Nephron progenitor cell (in vitro differentiated cells): ENCODE data around the gene P4HB.
A peak's percentile ranks its signal among the peaks of the same experiment; 100 is the strongest.

Experiments used
- DNase-seq: peaks from one replicate; pipeline ENCODE4 v3.0.0; 2021
- H3K27ac Mint-ChIP-seq: 2 replicates; pipeline ENCODE4 v1.8.0; 2021; ENCODE audit warnings: mild to moderate bottlenecking, moderate library complexity, mixed read lengths
- H3K27me3 Mint-ChIP-seq: 2 replicates; pipeline ENCODE4 v1.8.0; 2021; ENCODE audit warnings: mild to moderate bottlenecking, low read depth, mixed read lengths; ENCODE audit not compliant: poor library complexity
- H3K36me3 Mint-ChIP-seq: 2 replicates; pipeline ENCODE4 v1.8.0; 2021; ENCODE audit warnings: low read depth, mixed read lengths
- H3K4me1 Mint-ChIP-seq: 2 replicates; pipeline ENCODE4 v1.8.0; 2021; ENCODE audit warnings: mixed read lengths
- H3K4me3 Mint-ChIP-seq: 2 replicates; pipeline ENCODE4 v1.8.0; 2021; ENCODE audit warnings: mild to moderate bottlenecking, moderate library complexity, mixed read lengths
- H3K9me3 Mint-ChIP-seq: 2 replicates; pipeline ENCODE4 v1.8.0; 2021; ENCODE audit warnings: mild to moderate bottlenecking, moderate library complexity, mixed read lengths
- TF ChIP-seq, protein P1 (sequence below): fragments of 200-600 bp; sonication (generic); IDR thresholded peaks from 2 replicates; pipeline ENCODE4 v1.5.0; 2021; ENCODE audit warnings: antibody characterized with exemption

P4HB gene

DNA sequence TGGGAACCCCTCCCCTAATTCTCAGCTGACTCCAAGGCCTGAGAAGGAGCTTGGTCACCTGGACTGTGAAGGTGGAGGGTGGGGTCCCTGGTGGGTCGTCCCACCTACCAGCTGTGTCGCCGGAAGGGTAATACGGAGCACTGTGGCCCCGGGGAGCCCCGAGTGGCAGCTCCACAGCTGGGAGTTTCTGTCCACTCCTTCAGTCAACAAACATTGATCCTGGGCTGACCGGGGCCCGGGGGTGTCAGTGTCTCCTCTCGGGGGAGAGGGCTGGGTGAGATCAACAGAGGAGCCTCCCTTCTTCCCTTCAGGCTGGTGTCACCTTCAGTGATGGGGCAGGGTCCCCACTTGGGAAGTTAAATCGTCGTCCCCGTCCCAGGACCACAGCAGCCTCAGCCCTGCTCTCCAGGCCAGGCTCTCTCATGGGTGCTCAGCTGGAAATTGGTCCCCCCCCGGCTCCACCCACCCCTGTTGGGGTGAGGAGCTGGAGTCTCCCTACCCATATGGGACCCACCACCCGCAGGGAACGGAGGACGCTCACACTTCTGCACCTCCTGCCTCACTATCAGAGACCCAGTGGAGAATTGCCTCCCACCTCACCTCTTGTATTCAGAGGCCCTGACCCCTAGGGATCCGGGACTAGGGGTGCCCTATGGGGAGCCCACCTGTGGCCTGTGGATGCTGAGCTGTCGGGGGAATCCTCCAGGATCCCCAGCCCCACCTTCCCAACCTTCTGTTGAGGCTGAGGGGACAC, 54.5 kb downstream of the P4HB start:
- Mint-ChIP-seq H3K9me3 (peaks cover 5% of the 10 kb centered on the region), H3K27me3 (peaks cover 75% of the 10 kb centered on the region), H3K4me3 (no peak overlapping the region), H3K36me3 (no peaks in the 10 kb centered on the region), H3K27ac (no peak overlapping the region), H3K4me1 (peaks cover 22% of the 10 kb centered on the region)
- TF ChIP-seq, protein P1, sequence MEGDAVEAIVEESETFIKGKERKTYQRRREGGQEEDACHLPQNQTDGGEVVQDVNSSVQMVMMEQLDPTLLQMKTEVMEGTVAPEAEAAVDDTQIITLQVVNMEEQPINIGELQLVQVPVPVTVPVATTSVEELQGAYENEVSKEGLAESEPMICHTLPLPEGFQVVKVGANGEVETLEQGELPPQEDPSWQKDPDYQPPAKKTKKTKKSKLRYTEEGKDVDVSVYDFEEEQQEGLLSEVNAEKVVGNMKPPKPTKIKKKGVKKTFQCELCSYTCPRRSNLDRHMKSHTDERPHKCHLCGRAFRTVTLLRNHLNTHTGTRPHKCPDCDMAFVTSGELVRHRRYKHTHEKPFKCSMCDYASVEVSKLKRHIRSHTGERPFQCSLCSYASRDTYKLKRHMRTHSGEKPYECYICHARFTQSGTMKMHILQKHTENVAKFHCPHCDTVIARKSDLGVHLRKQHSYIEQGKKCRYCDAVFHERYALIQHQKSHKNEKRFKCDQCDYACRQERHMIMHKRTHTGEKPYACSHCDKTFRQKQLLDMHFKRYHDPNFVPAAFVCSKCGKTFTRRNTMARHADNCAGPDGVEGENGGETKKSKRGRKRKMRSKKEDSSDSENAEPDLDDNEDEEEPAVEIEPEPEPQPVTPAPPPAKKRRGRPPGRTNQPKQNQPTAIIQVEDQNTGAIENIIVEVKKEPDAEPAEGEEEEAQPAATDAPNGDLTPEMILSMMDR, result no peak
- no peak for DNase-seq

DNA sequence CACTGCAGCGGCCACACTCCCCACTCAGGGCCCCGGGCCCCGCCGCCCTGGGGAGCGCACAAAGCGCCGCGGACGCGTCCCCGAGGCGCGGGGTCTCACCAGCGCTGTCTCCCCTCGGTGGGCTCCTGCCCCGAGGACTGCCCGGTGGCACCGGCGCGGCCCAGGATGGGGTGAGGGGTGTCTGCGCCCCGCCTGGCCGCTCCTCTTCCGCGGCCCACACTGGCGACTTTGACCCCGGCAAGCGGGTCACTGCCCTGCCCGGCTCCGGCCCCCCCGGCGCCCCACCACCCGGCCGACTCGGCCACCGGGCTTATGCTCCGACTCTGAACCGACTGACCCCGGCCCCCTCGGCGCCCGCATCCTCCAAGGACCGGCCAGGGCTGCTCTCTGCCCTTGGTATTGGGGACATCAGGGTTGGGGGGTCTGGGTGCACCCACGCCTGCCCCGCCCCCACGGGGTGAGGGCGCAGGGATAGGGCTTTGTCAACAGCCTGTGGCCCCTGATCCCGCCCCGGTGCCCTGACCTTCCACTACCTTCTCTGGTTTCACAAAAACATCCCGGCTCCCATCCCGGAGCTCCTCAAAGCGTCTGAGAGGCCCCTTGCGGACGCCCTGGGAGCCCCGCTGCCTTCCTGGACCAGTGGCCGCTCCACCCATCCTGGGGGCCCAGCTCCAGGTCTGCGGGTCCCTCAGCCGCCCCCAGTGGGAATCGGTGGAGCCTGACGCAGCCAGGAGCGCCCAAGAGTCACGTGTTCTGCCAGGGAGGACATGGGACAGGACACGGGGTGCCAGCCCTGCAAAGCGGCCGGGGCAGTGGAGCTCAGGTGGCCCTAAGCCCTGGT, 55.6 kb downstream of the P4HB start:
- Mint-ChIP-seq H3K9me3 (peaks cover 16% of the 10 kb centered on the region), H3K4me1 (peaks cover 22% of the 10 kb centered on the region), H3K27ac (no peak overlapping the region), H3K27me3 (peaks cover 86% of the 10 kb centered on the region), H3K4me3 (peak overlapping the region; percentile 83), H3K36me3 (peaks cover 3% of the 10 kb centered on the region)
- TF ChIP-seq, protein P1, result no peak
- peak; percentile 44 for DNase-seq

DNA sequence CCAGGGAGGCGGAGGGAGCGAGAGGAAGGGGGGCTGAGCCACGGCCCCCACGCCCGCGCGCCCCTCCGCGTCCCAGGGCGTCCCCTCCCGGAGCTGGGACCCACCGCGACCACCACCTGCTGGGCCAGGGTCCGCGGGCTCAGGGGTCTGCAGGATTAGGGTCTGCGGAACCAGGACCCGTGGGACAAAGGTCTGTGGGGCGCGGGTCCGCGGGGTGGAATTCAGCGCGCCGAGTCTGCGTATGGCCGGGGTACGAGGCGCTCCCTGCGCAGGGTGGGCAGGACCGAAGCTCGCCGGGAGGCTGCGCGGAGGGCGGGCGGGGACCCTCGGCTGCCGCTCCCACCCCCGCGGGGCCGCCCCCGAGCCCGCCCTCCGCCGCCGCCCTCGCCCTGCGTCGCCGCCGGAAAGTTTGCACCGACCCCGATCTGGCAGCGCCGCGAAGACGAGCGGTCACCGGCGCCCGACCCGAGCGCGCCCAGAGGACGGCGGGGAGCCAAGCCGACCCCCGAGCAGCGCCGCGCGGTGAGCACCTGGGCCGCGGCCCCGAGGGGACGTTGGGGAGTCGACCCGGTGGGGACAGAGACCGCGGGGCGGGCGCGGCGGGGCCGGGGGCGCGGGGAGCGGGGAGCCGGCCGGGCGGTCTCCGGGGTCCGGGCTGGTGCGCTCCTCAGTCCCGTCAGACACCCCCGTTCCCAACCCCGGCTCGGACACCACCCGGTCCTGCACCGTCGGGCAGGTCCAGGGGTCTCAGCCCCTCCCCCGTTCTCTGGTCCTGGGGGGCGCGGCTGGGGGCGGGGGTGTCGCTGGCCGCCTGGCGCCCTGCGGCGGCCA, 56.4 kb downstream of the P4HB start, which contains the start of gene GCGR:
TSS of gene GCGR (plus strand) at position 423 of the 831 bp plus-strand sequence. CDS start 4,869 bp downstream, outside the sequence.
- Mint-ChIP-seq H3K9me3 (peaks cover 24% of the 10 kb centered on the region), H3K27ac (no peak within 1 kb of the TSS), H3K27me3 (peaks cover 87% of the 10 kb centered on the region), H3K36me3 (peaks cover 12% of the 10 kb centered on the region), H3K4me1 (peaks cover 14% of the 10 kb centered on the region), H3K4me3 (peak within 1 kb of the TSS; percentile 83)
- TF ChIP-seq, protein P1, result no peak
- DNase-seq, result peak; percentile 62

DNA sequence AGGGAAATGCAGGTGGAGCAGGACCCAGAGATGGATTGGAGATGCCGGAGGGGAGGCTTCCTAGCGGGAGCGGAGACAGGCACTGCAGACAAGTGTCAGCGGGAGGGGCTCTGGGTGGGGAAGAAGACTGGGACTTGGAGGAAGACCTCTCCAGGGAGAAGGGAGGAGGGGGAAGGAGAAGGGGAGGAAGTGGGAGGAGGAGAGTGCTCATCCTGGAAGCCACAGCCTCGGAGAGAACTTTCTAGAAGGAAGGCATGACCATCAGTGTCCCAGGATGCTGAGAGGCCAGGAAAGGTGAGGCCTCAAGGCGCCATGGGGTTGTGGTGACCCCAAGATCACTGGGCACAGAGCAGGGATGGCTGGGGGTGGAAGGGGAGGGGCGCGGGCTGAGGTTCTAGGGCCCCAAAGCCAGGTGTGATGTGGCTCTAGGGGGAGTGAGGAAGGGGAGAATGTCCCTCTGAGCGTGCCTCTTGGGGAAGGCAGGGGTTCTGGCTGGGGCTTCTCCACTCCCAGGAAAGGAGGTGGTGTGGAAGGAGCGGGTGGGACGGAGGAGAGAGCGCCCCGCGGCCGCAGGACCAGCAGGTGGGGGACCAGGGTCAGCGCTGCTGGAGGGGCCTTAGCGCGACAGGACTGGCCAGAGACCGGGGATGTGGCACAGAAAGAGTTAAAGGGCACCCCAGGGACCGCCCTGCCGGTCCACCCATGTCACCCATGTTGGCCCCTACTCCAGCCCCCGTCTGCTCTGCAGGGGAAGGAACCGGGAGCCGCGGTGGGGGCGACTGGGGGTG, 57.3 kb downstream of the P4HB start:
- DNase-seq, result no peak
- peaks cover 25% of the 10 kb centered on the region for H3K9me3 Mint-ChIP-seq
- H3K27ac Mint-ChIP-seq, result no peak overlapping the region
- H3K4me3 Mint-ChIP-seq, result peak overlapping the region; percentile 68
- TF ChIP-seq, protein P1, result no peak
- peaks cover 78% of the 10 kb centered on the region for H3K27me3 Mint-ChIP-seq
- H3K4me1 Mint-ChIP-seq, result peaks cover 12% of the 10 kb centered on the region
- H3K36me3 Mint-ChIP-seq, result peaks cover 12% of the 10 kb centered on the region
